Parathyroid adenoma (tissue), 2 donors: Measurements from ENCODE around the gene MYOF.

ENCODE experiments used
- H2AFZ ChIP-seq: fragments of 300-600 bp; sonication (generic); one replicate; pipeline ENCODE4 v1.7.0; 2017; ENCODE audit warnings: antibody characterized with exemption, mild to moderate bottlenecking
- H3K27ac ChIP-seq: fragments of 300-600 bp; sonication (generic); one replicate; pipeline ENCODE4 v1.7.0; 2017
- H3K27me3 ChIP-seq: fragments of 300-600 bp; sonication (generic); one replicate; pipeline ENCODE4 v1.7.0; 2017; ENCODE audit warnings: low read length; ENCODE audit not compliant: control insufficient read depth, insufficient read depth
- H3K36me3 ChIP-seq: fragments of 300-600 bp; sonication (generic); one replicate; pipeline ENCODE4 v1.7.0; 2017; ENCODE audit warnings: low read length; ENCODE audit not compliant: control insufficient read depth, insufficient read depth
- H3K4me1 ChIP-seq: fragments of 300-600 bp; sonication (generic); one replicate; pipeline ENCODE4 v1.7.0; 2017; ENCODE audit warnings: control low read depth
- H3K4me2 ChIP-seq: fragments of 300-600 bp; sonication (generic); one replicate; pipeline ENCODE4 v1.7.0; 2017; ENCODE audit warnings: low read length
- H3K4me3 ChIP-seq: fragments of 300-600 bp; sonication (generic); one replicate; pipeline ENCODE4 v1.7.0; 2017; ENCODE audit warnings: low read depth, low read length
- H3K79me2 ChIP-seq: fragments of 300-600 bp; sonication (generic); one replicate; pipeline ENCODE4 v1.7.0; 2017; ENCODE audit warnings: control low read depth
- H3K9ac ChIP-seq: fragments of 300-600 bp; sonication (generic); one replicate; pipeline ENCODE4 v1.7.0; 2017; ENCODE audit warnings: mild to moderate bottlenecking
- H3K9me3 ChIP-seq: fragments of 300-600 bp; sonication (generic); one replicate; pipeline ENCODE4 v1.7.0; 2017; ENCODE audit warnings: low read length; ENCODE audit not compliant: control insufficient read depth
- TF ChIP-seq, protein P1 (sequence below): fragments of 300-600 bp; sonication (generic); IDR thresholded peaks from one replicate; pipeline ENCODE4 v1.7.0; 2017; ENCODE audit warnings: antibody characterized with exemption, mild to moderate bottlenecking
- donor health status: primary hyperparathyroidism.

The MYOF gene

DNA sequence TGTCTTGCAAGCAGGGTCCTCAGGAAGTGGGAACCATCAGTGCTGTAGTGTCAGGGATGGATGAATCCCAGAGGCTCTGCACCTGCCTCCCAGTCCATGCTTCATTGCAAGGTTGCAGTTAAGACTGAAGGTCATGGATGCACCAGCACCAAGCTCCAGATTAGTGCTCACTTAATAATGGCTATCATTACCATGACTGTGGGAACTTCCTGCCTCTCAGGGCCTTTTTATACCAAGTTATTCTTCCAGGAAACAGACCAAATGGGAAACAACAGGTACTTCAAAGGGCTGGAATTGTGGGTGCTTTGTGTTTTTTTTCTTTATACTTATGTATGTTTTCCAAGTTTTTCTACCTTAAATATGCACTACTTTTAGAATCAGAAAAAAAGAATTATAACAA is 210.8 kb downstream of the MYOF start:
- no peak overlapping the region for H3K9ac ChIP-seq
- no peak overlapping the region for H3K27ac ChIP-seq
- no peak overlapping the region for H3K4me3 ChIP-seq
- no peaks in the 10 kb centered on the region for H3K4me1 ChIP-seq
- no peaks in the 10 kb centered on the region for H3K79me2 ChIP-seq
- no peak overlapping the region for H3K4me2 ChIP-seq
- no peaks in the 10 kb centered on the region for H3K27me3 ChIP-seq
- TF ChIP-seq, protein P1, sequence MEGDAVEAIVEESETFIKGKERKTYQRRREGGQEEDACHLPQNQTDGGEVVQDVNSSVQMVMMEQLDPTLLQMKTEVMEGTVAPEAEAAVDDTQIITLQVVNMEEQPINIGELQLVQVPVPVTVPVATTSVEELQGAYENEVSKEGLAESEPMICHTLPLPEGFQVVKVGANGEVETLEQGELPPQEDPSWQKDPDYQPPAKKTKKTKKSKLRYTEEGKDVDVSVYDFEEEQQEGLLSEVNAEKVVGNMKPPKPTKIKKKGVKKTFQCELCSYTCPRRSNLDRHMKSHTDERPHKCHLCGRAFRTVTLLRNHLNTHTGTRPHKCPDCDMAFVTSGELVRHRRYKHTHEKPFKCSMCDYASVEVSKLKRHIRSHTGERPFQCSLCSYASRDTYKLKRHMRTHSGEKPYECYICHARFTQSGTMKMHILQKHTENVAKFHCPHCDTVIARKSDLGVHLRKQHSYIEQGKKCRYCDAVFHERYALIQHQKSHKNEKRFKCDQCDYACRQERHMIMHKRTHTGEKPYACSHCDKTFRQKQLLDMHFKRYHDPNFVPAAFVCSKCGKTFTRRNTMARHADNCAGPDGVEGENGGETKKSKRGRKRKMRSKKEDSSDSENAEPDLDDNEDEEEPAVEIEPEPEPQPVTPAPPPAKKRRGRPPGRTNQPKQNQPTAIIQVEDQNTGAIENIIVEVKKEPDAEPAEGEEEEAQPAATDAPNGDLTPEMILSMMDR: no peak
- no peaks in the 10 kb centered on the region for H3K9me3 ChIP-seq
- H2AFZ ChIP-seq: no peak overlapping the region
- H3K36me3 ChIP-seq: no peaks in the 10 kb centered on the region

DNA sequence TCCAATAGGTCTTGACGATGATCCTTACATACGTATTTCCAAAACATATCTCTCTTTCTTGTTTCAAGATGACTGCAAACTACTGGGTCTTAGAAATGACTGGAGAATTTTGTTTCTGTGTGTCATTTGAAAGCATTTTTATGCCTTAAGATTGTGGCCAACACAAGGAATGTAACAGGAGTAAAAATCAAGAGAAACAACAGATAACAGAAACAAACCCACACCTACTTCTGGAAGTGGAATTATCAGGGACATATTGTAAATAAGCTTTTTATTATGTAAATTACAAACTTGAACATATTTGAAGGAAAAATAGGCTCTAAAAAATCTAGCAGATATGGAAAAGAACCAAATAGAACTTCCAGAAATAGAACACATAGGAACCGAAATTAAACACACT is 212.9 kb downstream of the MYOF start:
- H3K27me3 ChIP-seq: no peaks in the 10 kb centered on the region
- no peak overlapping the region for H3K4me3 ChIP-seq
- TF ChIP-seq, protein P1: no peak
- no peaks in the 10 kb centered on the region for H3K36me3 ChIP-seq
- no peaks in the 10 kb centered on the region for H3K9me3 ChIP-seq
- no peak overlapping the region for H3K9ac ChIP-seq
- H3K27ac ChIP-seq: no peak overlapping the region
- no peak overlapping the region for H2AFZ ChIP-seq
- no peak overlapping the region for H3K4me2 ChIP-seq
- no peaks in the 10 kb centered on the region for H3K4me1 ChIP-seq
- H3K79me2 ChIP-seq: no peaks in the 10 kb centered on the region

DNA sequence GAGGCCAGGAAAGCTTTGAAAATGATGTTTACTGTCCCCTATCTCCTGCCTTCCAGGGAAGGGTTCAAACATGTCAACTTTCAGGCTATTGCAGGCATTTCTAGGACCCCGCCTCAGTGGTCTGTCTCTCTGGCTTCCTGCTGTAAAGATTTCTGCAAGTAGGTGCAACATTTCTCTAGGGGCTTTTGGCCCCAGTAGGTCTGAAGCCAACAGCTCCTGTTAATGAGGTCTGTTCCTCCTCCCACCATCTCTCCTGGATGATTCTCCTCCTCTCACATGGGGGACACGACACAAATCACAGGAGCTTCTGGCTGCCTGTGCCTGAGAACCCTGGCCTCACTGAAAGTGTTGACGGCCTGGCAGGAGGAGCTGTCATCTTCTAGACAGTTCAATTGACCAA is 214.1 kb downstream of the MYOF start:
- no peak overlapping the region for H2AFZ ChIP-seq

DNA sequence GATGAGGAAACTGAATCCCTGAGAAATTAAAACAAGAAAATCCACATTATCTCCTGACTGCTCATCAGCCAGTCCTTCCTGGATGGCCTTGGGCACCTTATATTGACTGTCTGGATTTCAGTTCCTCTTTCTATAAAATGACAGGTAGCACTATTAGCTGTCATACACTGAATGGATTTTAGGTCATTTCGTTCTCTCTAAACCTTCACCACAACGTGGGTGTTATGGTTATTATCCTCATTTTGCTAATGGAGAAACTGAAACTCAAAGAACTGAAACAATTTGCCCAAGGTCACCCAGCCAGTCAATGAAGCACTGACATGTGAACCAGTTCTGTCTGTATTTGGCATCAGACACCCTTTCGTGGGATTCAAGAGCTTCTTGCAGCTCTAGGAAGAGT is 214.6 kb downstream of the MYOF start:
- H3K27me3 ChIP-seq: no peaks in the 10 kb centered on the region
- TF ChIP-seq, protein P1: no peak
- H2AFZ ChIP-seq: no peak overlapping the region
- H3K79me2 ChIP-seq: no peaks in the 10 kb centered on the region
- no peaks in the 10 kb centered on the region for H3K4me1 ChIP-seq
- H3K4me2 ChIP-seq: no peak overlapping the region
- no peaks in the 10 kb centered on the region for H3K9me3 ChIP-seq
- no peak overlapping the region for H3K4me3 ChIP-seq
- no peak overlapping the region for H3K27ac ChIP-seq
- no peaks in the 10 kb centered on the region for H3K36me3 ChIP-seq
- no peak overlapping the region for H3K9ac ChIP-seq

More for the DNA sequence above, 214.1 kb downstream of the MYOF start:
- no peak overlapping the region for H3K4me3 ChIP-seq
- H3K4me2 ChIP-seq: no peak overlapping the region
- H3K4me1 ChIP-seq: no peaks in the 10 kb centered on the region
- H3K9ac ChIP-seq: no peak overlapping the region
- no peaks in the 10 kb centered on the region for H3K79me2 ChIP-seq
- H3K27ac ChIP-seq: no peak overlapping the region
- no peaks in the 10 kb centered on the region for H3K36me3 ChIP-seq
- H3K27me3 ChIP-seq: no peaks in the 10 kb centered on the region
- TF ChIP-seq, protein P1: no peak
- no peaks in the 10 kb centered on the region for H3K9me3 ChIP-seq

DNA sequence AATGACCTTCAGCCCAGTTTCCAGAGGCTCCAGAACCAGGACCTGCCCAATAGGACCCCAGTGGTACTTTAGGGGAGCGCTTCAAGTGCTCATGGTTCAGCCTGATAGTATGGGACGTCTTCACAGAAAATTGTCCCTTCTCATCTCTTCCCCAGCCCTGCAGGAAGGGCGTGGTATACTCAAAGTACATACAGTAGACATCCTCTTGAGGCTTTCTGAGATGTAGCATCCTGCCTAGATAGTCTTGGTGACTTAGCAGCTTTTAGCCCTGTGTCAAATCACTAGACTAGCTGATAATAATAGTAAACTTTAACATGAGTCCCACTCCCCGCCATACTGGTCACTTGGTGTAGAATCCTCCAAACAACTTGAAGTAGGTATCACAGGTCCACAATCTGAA is 215.3 kb downstream of the MYOF start:
- TF ChIP-seq, protein P1: no peak
- Histone ChIP-seq H2AFZ (no peak overlapping the region), H3K4me2 (no peak overlapping the region), H3K36me3 (no peaks in the 10 kb centered on the region), H3K27ac (no peak overlapping the region), H3K79me2 (no peaks in the 10 kb centered on the region), H3K4me1 (no peaks in the 10 kb centered on the region), H3K9me3 (no peaks in the 10 kb centered on the region), H3K27me3 (no peaks in the 10 kb centered on the region), H3K9ac (no peak overlapping the region), H3K4me3 (no peak overlapping the region)
